HepG2 (cell line): Measurements from ENCODE around the gene HOXA6. TPM values are rescaled to one million over a fixed set of nuclear protein-coding genes. Genes with fewer than 3 reads are reported as not detected.

Experiments used
- ATAC-seq: fragments of 200-7000 bp; cut with Tn5 transposase; 3 replicates; pipeline ENCODE4 v1.9.1; 2020; ENCODE audit warnings: mild to moderate bottlenecking, moderate library complexity
- BruUV-seq: library from RNA; stranded (reverse); fragments of 400-500 nt; replicated peaks from 2 replicates; lab custom pipeline; 2021; lab: Mats Ljungman, UMichigan
- CTCF ChIA-PET: fragments of 300-600 bp; formaldehyde crosslinking; extraction: SDS; loops from one replicate; lab custom pipeline; 2021; ENCODE audit warnings: low total read pairs, inconsistent platforms, low intra/inter-chr PET ratio; lab: Yijun Ruan, JAX
- POLR2A ChIA-PET: fragments of 350-600 bp; sonication (Branson Sonifier 250); formaldehyde crosslinking; loops from one replicate; lab custom pipeline; 2020; ENCODE audit warnings: antibody characterized with exemption, inconsistent platforms; lab: Yijun Ruan, JAX
- DNase-seq: peaks from one replicate; pipeline ENCODE4 v3.0.0-alpha.2; 2015; ENCODE audit warnings: low spot score
- FAIRE-seq: peaks from 3 replicates; lab custom pipeline; 2011; peaks lifted over from hg19 to GRCh38; lab: Jason Lieb, UNC
- H2AFZ ChIP-seq: one replicate; pipeline ENCODE4 v1.6.1; 2011; ENCODE audit warnings: low read length, inconsistent platforms
- H3K27ac ChIP-seq: fragments of 300-600 bp; 3 replicates; pipeline ENCODE4 v1.8.0; 2011; ENCODE audit warnings: mixed run types, mild to moderate bottlenecking, mixed read lengths, low read length, inconsistent platforms; ENCODE audit not compliant: insufficient read depth; ENCODE audit errors: extremely low read length
- H3K27me3 ChIP-seq, 2 experiments: fragments of 200-600 bp in 1 of 2; 2 replicates in 1 of 2; 3 replicates in 1 of 2; pipeline versions ENCODE4 v1.6.0 to v1.8.0; 2011; ENCODE audit warnings: low read length in 2 of 2, mild to moderate bottlenecking in 2 of 2, moderate library complexity in 2 of 2, inconsistent platforms in 1 of 2; ENCODE audit not compliant: insufficient read depth in 2 of 2, control insufficient read depth in 1 of 2
- H3K36me3 ChIP-seq, 2 experiments: fragments of 200-600 bp in 1 of 2; replicated peaks in 1 of 2; 2 replicates in 1 of 2; 3 replicates in 1 of 2; pipeline versions ENCODE4 v1.5.1 to v1.8.0; 2011; ENCODE audit warnings: low read length in 2 of 2, inconsistent platforms in 1 of 2; ENCODE audit not compliant: insufficient read depth in 2 of 2, control insufficient read depth in 1 of 2
- H3K4me1 ChIP-seq: 2 replicates; pipeline ENCODE4 v1.5.1; 2012; ENCODE audit warnings: low read length, inconsistent platforms; ENCODE audit not compliant: insufficient read depth
- H3K4me2 ChIP-seq: 2 replicates; pipeline ENCODE4 v1.6.0; 2011; ENCODE audit warnings: low read depth, low read length, inconsistent platforms
- H3K4me3 ChIP-seq, 3 experiments: fragments of 200-600 bp in 1 of 3; sonication (generic), shearing (Covaris generic) in 1 of 3; replicated peaks in 1 of 3; 2 replicates each; pipeline ENCODE4 v1.5.1; 2011 to 2016; ENCODE audit warnings: low read length in 3 of 3, inconsistent platforms in 2 of 3, low read depth in 2 of 3, mild to moderate bottlenecking in 2 of 3, control low read depth in 1 of 3, mixed read lengths in 1 of 3; ENCODE audit not compliant: insufficient read depth in 1 of 3
- H3K79me2 ChIP-seq: one replicate; pipeline ENCODE4 v1.6.1; 2011; ENCODE audit warnings: low read length, inconsistent platforms; ENCODE audit not compliant: insufficient read depth
- H3K9ac ChIP-seq: 2 replicates; pipeline ENCODE4 v1.6.0; 2011; ENCODE audit warnings: mild to moderate bottlenecking, low read depth, low read length, inconsistent platforms; ENCODE audit not compliant: insufficient read depth
- H3K9me3 ChIP-seq: 2 replicates; pipeline ENCODE4 v1.5.1; 2012; ENCODE audit warnings: mild to moderate bottlenecking, low read length
- H4K20me1 ChIP-seq: 2 replicates; pipeline ENCODE4 v1.6.0; 2011; ENCODE audit warnings: inconsistent platforms, mild to moderate bottlenecking, low read length, moderate library complexity; ENCODE audit not compliant: insufficient read depth
- AKAP8 ChIP-seq: sonication (generic); formaldehyde crosslinking; IDR thresholded peaks from 2 replicates; pipeline ENCODE4 v1.5.1; 2020; ENCODE audit warnings: mild to moderate bottlenecking, missing genetic modification reagents
- HNRNPLL ChIP-seq: fragments of 200-400 bp; formaldehyde crosslinking; IDR thresholded peaks from 2 replicates; pipeline ENCODE4 v1.6.1; 2017; ENCODE audit warnings: mild to moderate bottlenecking, low read depth, low read length; ENCODE audit not compliant: poor library complexity, severe bottlenecking
- PHF8 ChIP-seq: sonication (generic); formaldehyde crosslinking; IDR thresholded peaks from 2 replicates; pipeline ENCODE4 v1.5.0; 2020; ENCODE audit warnings: missing genetic modification reagents
- RAD51 ChIP-seq: fragments of 450-650 bp; IDR thresholded peaks from 2 replicates; pipeline ENCODE4 v1.6.1; 2016; ENCODE audit warnings: borderline replicate concordance
- SRY ChIP-seq: sonication (generic); formaldehyde crosslinking; IDR thresholded peaks from 2 replicates; pipeline ENCODE4 v1.8.0; 2022; ENCODE audit warnings: mild to moderate bottlenecking, missing genetic modification reagents
- THYN1 ChIP-seq: sonication (generic); formaldehyde crosslinking; IDR thresholded peaks from 2 replicates; pipeline ENCODE4 v1.8.1; 2023; ENCODE audit warnings: low read depth, mild to moderate bottlenecking, moderate library complexity, missing genetic modification reagents, borderline replicate concordance
- ZNF18 ChIP-seq: sonication (generic); formaldehyde crosslinking; IDR thresholded peaks from 2 replicates; pipeline ENCODE4 v1.8.0; 2022; ENCODE audit warnings: mild to moderate bottlenecking, missing genetic modification reagents; ENCODE audit not compliant: insufficient replicate concordance
- WGBS: methylation state at CpG from one replicate; pipeline ENCODE4 v1.1.6; 2017; ENCODE audit warnings: low lambda C conversion rate; 5-methylcytosine and 5-hydroxymethylcytosine counted together
- in situ Hi-C: cut with HindIII; loops from 2 replicates; pipeline ENCODE4 v1.10.0; 2017; ENCODE audit warnings: low pct_unique_long_range_greater_than_20kb; ENCODE audit not compliant: extremely low pct_ligation_motif_present
- intact Hi-C: fragments of 100-400 bp; cut with micrococcal nuclease; formaldehyde crosslinking; loops from one replicate; pipeline ENCODE4 v1.10.0; 2022; ENCODE audit not compliant: unreplicated experiment
- polyA plus RNA-seq, 8 experiments: library from polyadenylated mRNA; depleted of rRNA in 3 of 8; stranded (reverse) in 7 of 8; unstranded in 1 of 8; fragments of >200 nt; fragmentation: Illumina TruSeq in 4 of 8; extraction: Trizol in 4 of 8; gene quantifications; 2 replicates each; pipeline versions ENCODE4 v1.2.1 to v1.2.3, GENCODE V29; 2011 to 2016; ENCODE audit warnings: low read depth in 4 of 8, missing spikeins in 1 of 8, mixed read lengths in 1 of 8; ENCODE audit not compliant: insufficient read depth in 1 of 8
- total RNA-seq, 5 experiments: library from RNA; depleted of rRNA; stranded (reverse); fragments of >200 nt; fragmentation: Illumina TruSeq; extraction: Trizol; gene quantifications; 2 replicates each; pipeline ENCODE4 v1.2.3, GENCODE V29; 2016; ENCODE audit warnings: low read depth in 1 of 5
- TF ChIP-seq, protein P1 (sequence below): sonication (generic); formaldehyde crosslinking; IDR thresholded peaks from 2 replicates; pipeline ENCODE4 v1.5.1; 2020; ENCODE audit warnings: mild to moderate bottlenecking, missing genetic modification reagents, moderate library complexity
- TF ChIP-seq, protein P2 (sequence below): sonication (generic); formaldehyde crosslinking; IDR thresholded peaks from 2 replicates; pipeline ENCODE4 v1.4.0; 2020; ENCODE audit warnings: missing genetic modification reagents
- TF ChIP-seq, protein P3 (sequence below): sonication (generic); formaldehyde crosslinking; IDR thresholded peaks from 2 replicates; pipeline ENCODE4 v1.4.0; 2020; ENCODE audit warnings: missing genetic modification reagents
- TF ChIP-seq, protein P4 (sequence below): sonication (generic); formaldehyde crosslinking; IDR thresholded peaks from 2 replicates; pipeline ENCODE4 v1.8.1; 2023; ENCODE audit warnings: mild to moderate bottlenecking, inconsistent platforms, moderate library complexity, missing genetic modification reagents, borderline replicate concordance

HOXA6 gene
- total and polyA plus RNA-seq, 2 of the 13 experiments (the other 11 are each of a cell fraction or from before 2014, with no cell fraction given) = 1.3 to 1.5 TPM

- CTCF ChIA-PET = no interaction called here
- ATAC-seq = no peak
- Histone ChIP-seq H4K20me1 (no peaks in the 10 kb centered on the region), H3K4me1 (peaks cover 33% of the 10 kb centered on the region), H2AFZ (no peak overlapping the region), H3K4me3 (peak overlapping the region; percentile 40 to 48 (median 42); a peak in 5 of 6 replicates), H3K79me2 (no peaks in the 10 kb centered on the region), H3K36me3 (no peaks in the 10 kb centered on the region), H3K4me2 (peak overlapping the region; percentile 60), H3K27me3 (peaks cover 6 to 61% of the 10 kb centered on the region in 2 experiments), H3K27ac (no peak overlapping the region), H3K9ac (no peak overlapping the region), H3K9me3 (no peaks in the 10 kb centered on the region)
- POLR2A ChIA-PET = no interaction called here
- no peak for DNase-seq
- FAIRE-seq = no peak
- 74% methylated on average over 55 of the region's 63 CpGs for WGBS
- intact Hi-C loops = no loop called here
- BruUV-seq = no TSS peak
- TF ChIP-seq, protein P1, sequence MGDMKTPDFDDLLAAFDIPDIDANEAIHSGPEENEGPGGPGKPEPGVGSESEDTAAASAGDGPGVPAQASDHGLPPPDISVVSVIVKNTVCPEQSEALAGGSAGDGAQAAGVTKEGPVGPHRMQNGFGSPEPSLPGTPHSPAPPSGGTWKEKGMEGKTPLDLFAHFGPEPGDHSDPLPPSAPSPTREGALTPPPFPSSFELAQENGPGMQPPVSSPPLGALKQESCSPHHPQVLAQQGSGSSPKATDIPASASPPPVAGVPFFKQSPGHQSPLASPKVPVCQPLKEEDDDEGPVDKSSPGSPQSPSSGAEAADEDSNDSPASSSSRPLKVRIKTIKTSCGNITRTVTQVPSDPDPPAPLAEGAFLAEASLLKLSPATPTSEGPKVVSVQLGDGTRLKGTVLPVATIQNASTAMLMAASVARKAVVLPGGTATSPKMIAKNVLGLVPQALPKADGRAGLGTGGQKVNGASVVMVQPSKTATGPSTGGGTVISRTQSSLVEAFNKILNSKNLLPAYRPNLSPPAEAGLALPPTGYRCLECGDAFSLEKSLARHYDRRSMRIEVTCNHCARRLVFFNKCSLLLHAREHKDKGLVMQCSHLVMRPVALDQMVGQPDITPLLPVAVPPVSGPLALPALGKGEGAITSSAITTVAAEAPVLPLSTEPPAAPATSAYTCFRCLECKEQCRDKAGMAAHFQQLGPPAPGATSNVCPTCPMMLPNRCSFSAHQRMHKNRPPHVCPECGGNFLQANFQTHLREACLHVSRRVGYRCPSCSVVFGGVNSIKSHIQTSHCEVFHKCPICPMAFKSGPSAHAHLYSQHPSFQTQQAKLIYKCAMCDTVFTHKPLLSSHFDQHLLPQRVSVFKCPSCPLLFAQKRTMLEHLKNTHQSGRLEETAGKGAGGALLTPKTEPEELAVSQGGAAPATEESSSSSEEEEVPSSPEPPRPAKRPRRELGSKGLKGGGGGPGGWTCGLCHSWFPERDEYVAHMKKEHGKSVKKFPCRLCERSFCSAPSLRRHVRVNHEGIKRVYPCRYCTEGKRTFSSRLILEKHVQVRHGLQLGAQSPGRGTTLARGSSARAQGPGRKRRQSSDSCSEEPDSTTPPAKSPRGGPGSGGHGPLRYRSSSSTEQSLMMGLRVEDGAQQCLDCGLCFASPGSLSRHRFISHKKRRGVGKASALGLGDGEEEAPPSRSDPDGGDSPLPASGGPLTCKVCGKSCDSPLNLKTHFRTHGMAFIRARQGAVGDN (CRISPR knock-in tag) = peak; percentile 45
- TF ChIP-seq SRY (CRISPR knock-in tag) = no peak
- TF ChIP-seq, protein P2, sequence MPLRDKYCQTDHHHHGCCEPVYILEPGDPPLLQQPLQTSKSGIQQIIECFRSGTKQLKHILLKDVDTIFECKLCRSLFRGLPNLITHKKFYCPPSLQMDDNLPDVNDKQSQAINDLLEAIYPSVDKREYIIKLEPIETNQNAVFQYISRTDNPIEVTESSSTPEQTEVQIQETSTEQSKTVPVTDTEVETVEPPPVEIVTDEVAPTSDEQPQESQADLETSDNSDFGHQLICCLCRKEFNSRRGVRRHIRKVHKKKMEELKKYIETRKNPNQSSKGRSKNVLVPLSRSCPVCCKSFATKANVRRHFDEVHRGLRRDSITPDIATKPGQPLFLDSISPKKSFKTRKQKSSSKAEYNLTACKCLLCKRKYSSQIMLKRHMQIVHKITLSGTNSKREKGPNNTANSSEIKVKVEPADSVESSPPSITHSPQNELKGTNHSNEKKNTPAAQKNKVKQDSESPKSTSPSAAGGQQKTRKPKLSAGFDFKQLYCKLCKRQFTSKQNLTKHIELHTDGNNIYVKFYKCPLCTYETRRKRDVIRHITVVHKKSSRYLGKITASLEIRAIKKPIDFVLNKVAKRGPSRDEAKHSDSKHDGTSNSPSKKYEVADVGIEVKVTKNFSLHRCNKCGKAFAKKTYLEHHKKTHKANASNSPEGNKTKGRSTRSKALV (CRISPR knock-in tag) = peak; percentile 97
- TF ChIP-seq PHF8 (CRISPR knock-in tag) = 0 out of 2 replicates have a peak, but pooled peaks have one; percentile 8
- TF ChIP-seq AKAP8 (CRISPR knock-in tag) = no peak
- TF ChIP-seq, protein P3, sequence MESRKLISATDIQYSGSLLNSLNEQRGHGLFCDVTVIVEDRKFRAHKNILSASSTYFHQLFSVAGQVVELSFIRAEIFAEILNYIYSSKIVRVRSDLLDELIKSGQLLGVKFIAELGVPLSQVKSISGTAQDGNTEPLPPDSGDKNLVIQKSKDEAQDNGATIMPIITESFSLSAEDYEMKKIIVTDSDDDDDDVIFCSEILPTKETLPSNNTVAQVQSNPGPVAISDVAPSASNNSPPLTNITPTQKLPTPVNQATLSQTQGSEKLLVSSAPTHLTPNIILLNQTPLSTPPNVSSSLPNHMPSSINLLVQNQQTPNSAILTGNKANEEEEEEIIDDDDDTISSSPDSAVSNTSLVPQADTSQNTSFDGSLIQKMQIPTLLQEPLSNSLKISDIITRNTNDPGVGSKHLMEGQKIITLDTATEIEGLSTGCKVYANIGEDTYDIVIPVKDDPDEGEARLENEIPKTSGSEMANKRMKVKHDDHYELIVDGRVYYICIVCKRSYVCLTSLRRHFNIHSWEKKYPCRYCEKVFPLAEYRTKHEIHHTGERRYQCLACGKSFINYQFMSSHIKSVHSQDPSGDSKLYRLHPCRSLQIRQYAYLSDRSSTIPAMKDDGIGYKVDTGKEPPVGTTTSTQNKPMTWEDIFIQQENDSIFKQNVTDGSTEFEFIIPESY (CRISPR knock-in tag) = peak; percentile 56; the same call in 1 of the 2 replicates
- no peak for TF ChIP-seq ZNF18 (CRISPR knock-in tag)
- TF ChIP-seq HNRNPLL = peak; percentile 13
- TF ChIP-seq, protein P4, sequence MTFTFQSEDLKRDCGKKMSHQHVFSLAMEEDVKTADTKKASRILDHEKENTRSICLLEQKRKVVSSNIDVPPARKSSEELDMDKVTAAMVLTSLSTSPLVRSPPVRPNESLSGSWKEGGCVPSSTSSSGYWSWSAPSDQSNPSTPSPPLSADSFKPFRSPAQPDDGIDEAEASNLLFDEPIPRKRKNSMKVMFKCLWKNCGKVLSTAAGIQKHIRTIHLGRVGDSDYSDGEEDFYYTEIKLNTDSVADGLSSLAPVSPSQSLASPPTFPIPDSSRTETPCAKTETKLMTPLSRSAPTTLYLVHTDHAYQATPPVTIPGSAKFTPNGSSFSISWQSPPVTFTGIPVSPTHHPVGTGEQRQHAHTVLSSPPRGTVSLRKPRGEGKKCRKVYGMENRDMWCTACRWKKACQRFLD (CRISPR knock-in tag) = no peak
- TF ChIP-seq THYN1 (CRISPR knock-in tag) = no peak
- TF ChIP-seq RAD51 = no peak
- in situ Hi-C loops = loop anchor here (5.0 to 25.0 kb wide), 2 partner anchors 789 to 1069 kb away; no protein-coding TSS in a partner anchor
Measured at GRCh38 chr7:27155816-27156507, 8.4 kb upstream of the HOXA6 start.
